Loucy (cell line): ENCODE measurements around the gene EPB41L2.

ENCODE experiments used
- H2AFZ ChIP-seq: fragments of 200-600 bp; sonication (generic); 2 replicates; pipeline ENCODE4 v1.6.0; 2016; ENCODE audit warnings: antibody characterized with exemption, mild to moderate bottlenecking, low read length, moderate library complexity
- H3F3A ChIP-seq: fragments of 200-600 bp; 2 replicates; pipeline ENCODE4 v1.6.0; 2016; ENCODE audit warnings: antibody characterized with exemption, low read depth, mild to moderate bottlenecking
- H3K27me3 ChIP-seq: fragments of 200-600 bp; sonication (generic); 2 replicates; pipeline ENCODE4 v1.6.1; 2014; ENCODE audit warnings: low read length, mild to moderate bottlenecking; ENCODE audit not compliant: insufficient read depth, poor library complexity, severe bottlenecking
- H3K36me3 ChIP-seq: fragments of 200-600 bp; sonication (generic); 2 replicates; pipeline ENCODE4 v1.6.1; 2016; ENCODE audit warnings: low read length; ENCODE audit not compliant: insufficient read depth
- H3K4me1 ChIP-seq: fragments of 200-600 bp; sonication (generic); 2 replicates; pipeline ENCODE4 v1.5.1; 2014; ENCODE audit warnings: low read length, mild to moderate bottlenecking; ENCODE audit not compliant: insufficient read depth, poor library complexity, severe bottlenecking
- H3K4me2 ChIP-seq: fragments of 200-600 bp; sonication (generic); 2 replicates; pipeline ENCODE4 v1.6.0; 2014; ENCODE audit warnings: antibody characterized with exemption, low read length, low read depth, mild to moderate bottlenecking; ENCODE audit not compliant: poor library complexity, severe bottlenecking
- H3K4me3 ChIP-seq: fragments of 200-600 bp; sonication (generic); 2 replicates; pipeline ENCODE4 v1.5.1; 2014; ENCODE audit warnings: low read length, mild to moderate bottlenecking, mixed read lengths; ENCODE audit not compliant: poor library complexity, severe bottlenecking
- H3K79me2 ChIP-seq: fragments of 200-600 bp; sonication (generic); 2 replicates; pipeline ENCODE4 v1.6.1; 2014; ENCODE audit warnings: low read length; ENCODE audit not compliant: insufficient read depth
- H3K9ac ChIP-seq: fragments of 200-600 bp; sonication (generic); 2 replicates; pipeline ENCODE4 v1.6.0; 2014; ENCODE audit warnings: mild to moderate bottlenecking, low read depth, low read length, moderate library complexity; ENCODE audit not compliant: poor library complexity, severe bottlenecking
- H3K9me2 ChIP-seq: fragments of 200-600 bp; sonication (generic); replicated peaks from 2 replicates; pipeline ENCODE4 v1.6.1; 2016; ENCODE audit warnings: low read depth, low read length, mixed read lengths
- H3K9me3 ChIP-seq: fragments of 200-600 bp; sonication (generic); 2 replicates; pipeline ENCODE4 v1.6.1; 2014; ENCODE audit warnings: mild to moderate bottlenecking, antibody characterized with exemption, low read length, low read depth; ENCODE audit not compliant: insufficient read depth
- H4K20me1 ChIP-seq: fragments of 200-600 bp; sonication (generic); 2 replicates; pipeline ENCODE4 v1.6.0; 2014; ENCODE audit warnings: antibody characterized with exemption, low read length, mild to moderate bottlenecking; ENCODE audit not compliant: insufficient read depth, poor library complexity, severe bottlenecking
- EZH2phosphoT487 ChIP-seq: fragments of 200-600 bp; IDR thresholded peaks from 2 replicates; pipeline ENCODE4 v1.6.1; 2018; ENCODE audit warnings: antibody characterized with exemption, mild to moderate bottlenecking, moderate library complexity, borderline replicate concordance
- TF ChIP-seq, protein P1 (sequence below): fragments of 200-600 bp; sonication (generic); conservative IDR thresholded peaks from 2 replicates; pipeline ENCODE4 v1.5.1; 2014; ENCODE audit warnings: mild to moderate bottlenecking, antibody characterized with exemption, low read length

EPB41L2 gene

DNA sequence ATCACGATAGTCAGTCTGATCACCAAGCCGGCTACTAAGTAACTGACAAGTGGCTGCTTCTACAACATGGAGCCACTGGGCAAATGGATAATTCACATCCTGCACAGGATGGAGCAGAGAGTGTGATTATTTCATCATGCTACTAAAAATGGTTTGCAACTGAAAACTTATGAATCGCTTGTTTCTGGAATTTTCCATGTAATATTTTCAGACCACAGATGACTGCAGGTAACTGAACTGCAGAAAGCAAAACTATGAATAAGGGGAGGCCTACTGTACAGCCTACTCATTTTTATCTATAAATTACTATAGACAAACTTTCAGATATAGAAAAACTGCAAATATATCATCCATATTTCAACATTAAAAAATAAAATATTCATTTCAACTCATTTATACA, 91.5 kb downstream of the EPB41L2 start:
- H3F3A ChIP-seq: no peaks in the 10 kb centered on the region
- H3K79me2 ChIP-seq: peaks cover 77% of the 10 kb centered on the region
- TF ChIP-seq, protein P1, sequence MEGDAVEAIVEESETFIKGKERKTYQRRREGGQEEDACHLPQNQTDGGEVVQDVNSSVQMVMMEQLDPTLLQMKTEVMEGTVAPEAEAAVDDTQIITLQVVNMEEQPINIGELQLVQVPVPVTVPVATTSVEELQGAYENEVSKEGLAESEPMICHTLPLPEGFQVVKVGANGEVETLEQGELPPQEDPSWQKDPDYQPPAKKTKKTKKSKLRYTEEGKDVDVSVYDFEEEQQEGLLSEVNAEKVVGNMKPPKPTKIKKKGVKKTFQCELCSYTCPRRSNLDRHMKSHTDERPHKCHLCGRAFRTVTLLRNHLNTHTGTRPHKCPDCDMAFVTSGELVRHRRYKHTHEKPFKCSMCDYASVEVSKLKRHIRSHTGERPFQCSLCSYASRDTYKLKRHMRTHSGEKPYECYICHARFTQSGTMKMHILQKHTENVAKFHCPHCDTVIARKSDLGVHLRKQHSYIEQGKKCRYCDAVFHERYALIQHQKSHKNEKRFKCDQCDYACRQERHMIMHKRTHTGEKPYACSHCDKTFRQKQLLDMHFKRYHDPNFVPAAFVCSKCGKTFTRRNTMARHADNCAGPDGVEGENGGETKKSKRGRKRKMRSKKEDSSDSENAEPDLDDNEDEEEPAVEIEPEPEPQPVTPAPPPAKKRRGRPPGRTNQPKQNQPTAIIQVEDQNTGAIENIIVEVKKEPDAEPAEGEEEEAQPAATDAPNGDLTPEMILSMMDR: no peak
- TF ChIP-seq EZH2phosphoT487: no peak
- H3K9me3 ChIP-seq: no peaks in the 10 kb centered on the region
- no peak overlapping the region for H3K9ac ChIP-seq
- no peaks in the 10 kb centered on the region for H3K36me3 ChIP-seq
- H3K4me2 ChIP-seq: no peak overlapping the region
- peaks cover 24% of the 10 kb centered on the region for H3K4me1 ChIP-seq
- no peaks in the 10 kb centered on the region for H4K20me1 ChIP-seq
- no peaks in the 10 kb centered on the region for H3K27me3 ChIP-seq
- no peaks in the 10 kb centered on the region for H3K9me2 ChIP-seq
- H3K4me3 ChIP-seq: no peak overlapping the region
- no peak overlapping the region for H2AFZ ChIP-seq

DNA sequence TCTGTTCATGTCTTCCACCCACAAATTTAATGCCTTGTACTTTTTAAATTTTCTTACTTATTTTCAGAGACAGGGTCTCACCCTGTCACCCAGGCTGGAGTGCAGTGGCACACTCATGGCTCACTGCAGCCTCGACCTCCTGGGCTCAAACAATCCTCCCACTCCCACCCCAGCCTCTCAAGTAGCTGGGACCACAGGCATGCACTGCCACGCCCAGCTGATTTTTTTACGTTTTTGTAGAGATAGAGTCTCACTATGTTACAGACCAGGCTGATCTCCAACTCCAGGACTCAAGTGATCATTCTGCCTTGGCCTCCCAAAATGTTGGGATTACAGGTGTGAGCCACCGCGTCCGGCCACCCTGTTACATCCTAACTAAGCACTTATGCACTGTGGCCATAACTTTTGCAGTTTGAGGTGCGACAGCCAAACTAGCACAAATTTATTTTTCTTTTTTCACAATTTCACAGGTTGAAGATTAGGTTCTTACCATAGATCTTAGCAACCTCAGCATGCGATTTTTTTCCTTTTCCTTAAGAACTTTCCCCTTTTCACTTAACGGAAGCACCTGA, 92.1 kb downstream of the EPB41L2 start:
- TF ChIP-seq, protein P1: no peak
- no peak for TF ChIP-seq EZH2phosphoT487
- Histone ChIP-seq H3K9ac (no peak overlapping the region), H3K4me1 (peaks cover 19% of the 10 kb centered on the region), H3K4me2 (no peak overlapping the region), H3F3A (no peaks in the 10 kb centered on the region), H2AFZ (no peak overlapping the region), H3K4me3 (no peak overlapping the region), H3K36me3 (no peaks in the 10 kb centered on the region), H3K79me2 (peaks cover 77% of the 10 kb centered on the region), H3K27me3 (no peaks in the 10 kb centered on the region), H3K9me2 (no peaks in the 10 kb centered on the region), H4K20me1 (no peaks in the 10 kb centered on the region), H3K9me3 (no peaks in the 10 kb centered on the region)

DNA sequence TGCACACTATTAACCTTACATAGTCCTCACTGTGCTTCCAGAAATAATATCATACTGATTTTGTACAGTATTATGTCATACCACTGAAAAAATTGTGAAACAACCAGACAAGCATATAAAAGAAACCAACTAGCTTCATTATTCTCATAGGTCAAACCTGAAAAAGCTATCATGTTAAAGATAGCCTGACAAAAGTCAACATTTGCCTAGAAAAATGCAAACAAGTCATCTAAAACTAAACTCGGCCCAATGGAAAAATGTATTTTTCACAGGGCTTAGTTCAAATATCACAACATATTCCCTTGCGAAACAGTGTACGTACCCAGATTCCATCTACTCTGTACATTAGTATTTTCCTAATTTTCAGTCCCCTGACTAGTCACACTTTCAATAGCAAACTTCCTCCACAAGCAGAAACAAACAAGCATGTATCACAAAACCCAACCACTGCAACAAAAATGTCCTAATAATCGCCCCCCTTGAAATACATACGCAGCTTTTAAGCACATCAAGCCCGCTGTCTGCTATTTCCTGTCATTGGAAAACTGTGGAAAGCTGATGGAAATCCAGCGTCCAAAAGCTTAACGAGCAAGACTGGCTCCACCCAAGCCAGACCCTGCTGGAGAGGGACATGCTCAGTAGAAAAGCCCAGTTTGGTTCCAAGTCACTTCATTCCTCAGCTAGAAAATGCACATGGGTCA, 93.1 kb downstream of the EPB41L2 start:
- H3K4me3 ChIP-seq: no peak overlapping the region
- H3K27me3 ChIP-seq: no peaks in the 10 kb centered on the region
- no peak overlapping the region for H2AFZ ChIP-seq
- no peak overlapping the region for H3K9ac ChIP-seq
- no peaks in the 10 kb centered on the region for H4K20me1 ChIP-seq
- H3F3A ChIP-seq: no peaks in the 10 kb centered on the region
- H3K9me2 ChIP-seq: no peaks in the 10 kb centered on the region
- no peak for TF ChIP-seq EZH2phosphoT487
- TF ChIP-seq, protein P1: no peak
- H3K79me2 ChIP-seq: peaks cover 78% of the 10 kb centered on the region
- no peak overlapping the region for H3K4me2 ChIP-seq
- H3K9me3 ChIP-seq: no peaks in the 10 kb centered on the region
- peaks cover 27% of the 10 kb centered on the region for H3K4me1 ChIP-seq
- no peaks in the 10 kb centered on the region for H3K36me3 ChIP-seq
